Measurements from ENCODE around the gene LNP1.

The LNP1 gene

GRCh38 chr3:100483529-100483928 lies 82.2 kb downstream of the LNP1 start:
- no peak for DNase-seq

GRCh38 chr3:100486808-100487207 lies 85.5 kb downstream of the LNP1 start:
- DNase-seq = no peak

GRCh38 chr3:100489118-100489517 lies 87.8 kb downstream of the LNP1 start:
- DNase-seq = no peak

- peak; percentile 38 for DNase-seq
Observed at GRCh38 chr3:100492059-100493006, 91.0 kb downstream of the LNP1 start, which contains the start of gene TMEM45A. Gene TMEM45A (plus strand): TSS chr3:100492619. CDS start chr3:100555212, 62,593 bp downstream.

- no peak for DNase-seq
Observed at GRCh38 chr3:100496711-100497261, 95.4 kb downstream of the LNP1 start.

- no peak for DNase-seq
Observed at GRCh38 chr3:100499651-100500050, 98.3 kb downstream of the LNP1 start.

- no peak for DNase-seq
Observed at GRCh38 chr3:100500320-100500880, 99.1 kb downstream of the LNP1 start.

GRCh38 chr3:100503448-100503847 lies 102.1 kb downstream of the LNP1 start:
- no peak for DNase-seq

Measured in activated CD4-positive, alpha-beta T cell treated with anti-CD3 and anti-CD28 coated beads, Interleukin-2, amount 50 U/mL, for 1 hour (primary cell).